Stimulated activated CD4-positive, alpha-beta T cell treated with anti-CD3 and anti-CD28 coated beads, Interleukin-4, amount 100 ng/mL, for 1 hour (primary cell): ENCODE data around the gene TK1.
"Not testable (repeated sequence)": the region's sequence is repeated elsewhere in the genome, so short reads cannot be mapped to it uniquely, and the experiment has no call there.

Source experiments
- DNase-seq: peaks from one replicate; pipeline ENCODE4 v3.0.0-alpha.2; 2020

TK1 gene

GRCh38 chr17:78175643-78175981, 11.2 kb downstream of the TK1 start:
- DNase-seq = no peak

- no peak for DNase-seq
These were observed 11.8 kb downstream of the TK1 start for GRCh38 chr17:78174870-78175642.

GRCh38 chr17:78174346-78174869, 12.4 kb downstream of the TK1 start:
- DNase-seq = no peak

- DNase-seq = no peak
These were observed 13.6 kb downstream of the TK1 start for GRCh38 chr17:78173097-78173715.

- DNase-seq = no peak
These were observed 14.4 kb downstream of the TK1 start for GRCh38 chr17:78172249-78173051.

GRCh38 chr17:78171591-78172248, 15.1 kb downstream of the TK1 start:
- not testable (repeated sequence) for DNase-seq

- DNase-seq = no peak
These were observed 15.9 kb downstream of the TK1 start for GRCh38 chr17:78170692-78171590.

GRCh38 chr17:78168903-78169793, 17.7 kb downstream of the TK1 start:
- peak; percentile 71 for DNase-seq

- peak; percentile 89 for DNase-seq
These were observed 18.5 kb downstream of the TK1 start, which contains the start of gene SYNGR2 for GRCh38 chr17:78168242-78168902. Gene SYNGR2 (plus strand): TSS chr17:78168581. CDS start chr17:78168617, 36 bp downstream.

GRCh38 chr17:78166416-78166815, 20.4 kb downstream of the TK1 start:
- no peak for DNase-seq

GRCh38 chr17:78164748-78165607, 21.9 kb downstream of the TK1 start:
- no peak for DNase-seq

GRCh38 chr17:78163881-78164747, 22.7 kb downstream of the TK1 start:
- DNase-seq = no peak

GRCh38 chr17:78159575-78160158, 27.2 kb downstream of the TK1 start:
- no peak for DNase-seq

GRCh38 chr17:78154903-78155811, 31.7 kb downstream of the TK1 start:
- no peak for DNase-seq

- no peak for DNase-seq
These were observed 35.3 kb downstream of the TK1 start for GRCh38 chr17:78151514-78152008.

GRCh38 chr17:78148286-78149016, 38.4 kb downstream of the TK1 start:
- no peak for DNase-seq
